HG03108 (cell line): ENCODE data around the gene GSN.

Source experiments
- ATAC-seq: cut with Tn5 transposase; IDR thresholded peaks from one replicate; pipeline ENCODE4 v1.9.1; 2021; ENCODE audit warnings: moderate library complexity; ENCODE audit not compliant: unreplicated experiment

Gene GSN

DNA sequence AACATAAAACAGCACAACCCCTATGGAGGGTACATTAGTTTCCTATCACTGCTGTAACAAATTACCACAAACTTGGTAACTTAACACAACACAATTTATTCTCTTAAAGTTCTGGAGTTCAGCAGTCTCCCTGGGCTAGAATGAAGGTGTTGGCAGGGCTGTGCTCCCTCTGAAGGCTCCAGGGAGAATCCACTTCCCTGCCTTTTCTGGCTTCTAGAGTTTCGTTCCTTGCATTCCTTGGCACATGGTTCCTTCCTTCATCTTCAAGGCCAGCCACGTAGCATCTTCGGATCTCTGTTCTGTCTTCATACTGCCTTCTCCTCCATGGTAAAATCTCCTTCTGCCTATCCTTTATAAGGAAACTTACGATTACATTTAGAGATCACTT lies 25.0 kb upstream of the GSN start:
- ATAC-seq = no peak

DNA sequence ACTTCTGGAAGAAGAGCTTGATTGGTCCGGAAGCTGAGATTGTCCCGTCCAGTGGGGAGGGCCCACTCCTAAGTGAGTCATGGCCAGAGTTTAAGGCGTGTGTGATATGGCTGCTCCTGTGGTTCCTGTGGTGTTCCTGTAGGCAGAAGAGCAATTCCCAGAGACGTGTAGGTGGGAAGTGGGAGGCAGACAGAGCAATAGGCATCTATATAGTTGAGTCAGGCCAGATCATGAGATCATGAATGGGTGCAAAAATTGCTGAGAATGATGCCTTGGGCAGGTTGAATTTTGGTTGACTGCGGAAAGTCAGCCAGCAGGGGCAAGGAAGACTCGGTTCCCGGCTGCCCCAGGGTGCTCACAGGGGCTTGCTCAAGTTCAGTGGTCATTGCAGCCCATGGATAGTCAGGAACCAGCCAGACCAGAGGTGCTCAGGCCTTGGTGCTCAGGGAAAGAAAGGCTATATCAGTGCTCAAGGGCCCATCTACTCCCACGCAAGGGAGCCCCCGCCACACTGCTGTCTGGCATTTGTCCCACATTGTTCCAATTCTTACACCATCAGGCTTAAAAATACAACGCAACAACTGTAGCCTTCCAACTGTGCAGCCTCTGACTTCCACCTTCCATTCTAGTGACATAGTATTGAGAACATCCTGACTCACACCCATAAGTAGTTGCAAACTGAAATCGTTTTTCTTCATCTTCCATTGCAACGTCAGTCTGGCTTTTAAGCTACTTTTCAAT lies 21.0 kb upstream of the GSN start:
- ATAC-seq = no peak

DNA sequence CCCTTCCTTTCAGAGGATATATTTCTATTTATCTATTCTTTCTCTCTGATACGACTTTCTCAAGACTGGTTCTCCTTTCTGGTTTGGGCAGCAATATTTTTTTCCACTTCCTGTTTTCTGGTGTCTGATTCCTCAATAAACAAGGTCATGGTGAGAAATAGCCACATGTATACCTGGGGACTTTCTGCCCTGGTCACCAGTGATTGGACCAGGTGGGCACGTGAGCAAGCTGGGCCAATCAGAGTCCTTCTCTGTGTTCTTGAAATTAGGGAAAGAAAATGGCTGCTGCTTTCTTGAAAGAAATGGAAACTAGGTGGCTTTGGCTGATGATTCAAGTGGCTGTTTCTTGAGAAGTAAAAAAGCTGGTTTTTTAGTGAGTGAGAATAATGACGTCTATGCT lies 18.4 kb upstream of the GSN start:
- ATAC-seq = no peak

DNA sequence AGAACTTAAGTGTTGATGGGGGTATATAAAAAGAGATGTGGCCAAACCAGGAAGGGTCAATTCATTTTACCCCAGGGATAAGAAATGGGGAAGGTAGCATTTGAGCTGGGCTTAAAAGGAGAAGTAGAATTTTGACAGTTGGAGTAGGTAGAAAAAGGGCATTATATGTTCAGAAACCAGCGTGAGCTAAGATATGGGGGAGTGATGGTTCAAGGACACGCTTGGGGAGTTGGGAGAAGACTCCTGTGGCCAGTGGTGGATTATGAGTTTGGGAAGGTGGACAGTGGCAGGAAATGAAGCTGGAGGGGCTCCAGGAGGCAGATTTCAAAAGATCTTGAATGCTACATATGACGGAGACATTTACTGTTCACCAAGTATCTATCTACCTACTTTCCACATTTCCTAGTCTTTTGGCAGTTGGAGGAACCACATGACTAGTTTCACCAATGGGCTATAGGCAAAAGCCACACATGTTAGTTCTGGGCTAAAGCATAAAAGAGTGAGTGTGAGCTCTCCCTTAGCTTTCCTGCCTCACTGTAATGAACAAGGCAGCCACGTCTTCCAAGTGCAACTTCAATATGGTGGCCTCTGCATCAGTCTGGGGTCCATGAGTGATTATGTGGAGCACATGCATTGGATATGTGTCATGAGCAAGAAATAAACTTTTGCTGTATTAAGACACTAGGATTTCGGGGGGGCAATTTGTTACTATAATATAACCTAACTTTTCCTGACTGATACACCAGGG lies 15.7 kb upstream of the GSN start:
- no peak for ATAC-seq

DNA sequence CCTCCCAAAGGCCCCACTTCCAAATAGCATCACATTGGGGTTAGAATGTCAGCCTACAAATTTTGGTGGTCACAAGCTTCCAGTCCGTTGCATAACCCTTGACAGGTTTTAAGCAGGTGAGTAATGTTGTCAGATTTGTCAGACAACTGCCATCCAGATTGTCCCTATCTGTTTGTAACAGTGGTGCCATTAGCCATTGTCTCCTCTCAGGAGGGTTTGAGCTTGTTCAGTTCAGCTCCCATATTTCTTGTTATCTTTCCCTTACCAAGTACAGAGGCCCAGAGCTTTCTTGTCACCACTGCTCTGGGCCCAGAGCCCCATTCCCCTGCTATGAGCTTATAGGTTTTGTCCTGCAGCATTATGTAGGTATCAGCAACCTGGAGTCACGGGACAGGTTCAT lies 14.8 kb upstream of the GSN start:
- no peak for ATAC-seq

DNA sequence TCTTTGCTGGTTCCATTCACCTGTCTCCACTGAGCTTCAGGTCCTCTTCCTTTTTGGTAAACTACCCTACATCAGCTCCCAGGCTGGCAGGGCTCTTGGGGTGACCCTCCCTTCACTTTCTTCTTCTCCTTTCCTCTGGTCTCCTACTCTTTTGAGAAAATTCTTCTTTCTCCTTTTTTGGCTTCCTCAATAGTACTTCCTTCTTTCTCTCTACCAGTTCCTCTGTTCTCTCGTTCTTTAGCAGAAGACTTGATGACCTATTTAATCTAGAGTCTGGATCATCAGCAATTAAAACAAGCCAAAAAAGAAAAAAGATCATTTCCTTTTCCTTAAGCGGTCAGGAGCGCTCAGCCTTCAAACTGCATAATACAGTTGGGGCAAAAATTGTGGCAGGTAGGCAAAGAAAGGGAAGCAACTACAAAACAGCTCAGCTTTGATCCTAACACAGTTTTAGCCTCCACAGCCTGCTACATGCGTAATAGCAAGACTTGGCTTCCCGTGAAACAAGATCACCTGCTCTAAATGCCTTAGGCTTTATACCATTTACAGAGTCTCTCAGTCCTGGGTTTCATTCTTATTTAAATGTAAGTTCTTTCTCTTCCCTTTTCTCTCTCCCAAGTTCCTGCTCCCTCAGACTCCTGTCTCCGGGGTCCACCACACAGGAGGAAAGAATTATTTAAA lies 14.0 kb upstream of the GSN start:
- ATAC-seq = no peak

DNA sequence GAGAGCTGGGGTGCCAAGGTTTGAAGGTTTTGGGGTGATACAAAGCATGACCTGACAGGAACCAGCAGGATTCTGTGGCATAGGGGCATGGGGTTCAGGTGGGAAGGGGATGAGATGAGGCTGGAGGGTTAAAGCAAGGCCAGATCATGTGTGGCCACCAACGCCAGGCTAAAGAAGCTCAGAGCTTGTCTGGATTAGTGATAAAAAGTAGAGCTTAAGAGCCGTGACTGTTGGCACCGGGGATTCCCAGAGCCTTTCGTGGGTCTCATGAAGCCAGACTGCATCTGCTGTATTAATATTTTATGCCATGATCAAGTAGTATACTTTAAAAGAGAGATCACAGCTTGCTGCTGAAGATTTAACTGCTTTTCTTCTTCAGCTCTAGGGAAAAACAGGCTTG lies 8.5 kb upstream of the GSN start:
- ATAC-seq = no peak

DNA sequence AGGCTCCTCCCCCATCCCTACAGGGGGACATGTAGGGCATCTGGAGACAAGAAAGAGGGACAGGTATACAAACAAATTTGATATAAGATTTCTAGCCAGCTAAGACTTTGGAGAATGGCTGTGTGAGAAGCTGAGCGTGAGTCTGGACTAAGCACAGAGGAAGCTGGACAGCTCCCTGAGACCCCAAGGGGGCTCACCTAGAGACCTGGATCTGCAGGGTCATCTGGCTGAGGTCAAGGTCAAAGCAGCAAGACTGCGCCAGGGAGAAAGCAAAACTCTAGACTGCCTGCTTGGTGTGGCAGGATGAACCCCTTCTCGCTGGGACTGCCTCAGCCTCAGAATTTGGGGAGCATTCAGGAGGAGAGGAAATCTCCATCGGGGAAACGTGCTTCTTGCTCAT lies 8.0 kb upstream of the GSN start:
- ATAC-seq = no peak

DNA sequence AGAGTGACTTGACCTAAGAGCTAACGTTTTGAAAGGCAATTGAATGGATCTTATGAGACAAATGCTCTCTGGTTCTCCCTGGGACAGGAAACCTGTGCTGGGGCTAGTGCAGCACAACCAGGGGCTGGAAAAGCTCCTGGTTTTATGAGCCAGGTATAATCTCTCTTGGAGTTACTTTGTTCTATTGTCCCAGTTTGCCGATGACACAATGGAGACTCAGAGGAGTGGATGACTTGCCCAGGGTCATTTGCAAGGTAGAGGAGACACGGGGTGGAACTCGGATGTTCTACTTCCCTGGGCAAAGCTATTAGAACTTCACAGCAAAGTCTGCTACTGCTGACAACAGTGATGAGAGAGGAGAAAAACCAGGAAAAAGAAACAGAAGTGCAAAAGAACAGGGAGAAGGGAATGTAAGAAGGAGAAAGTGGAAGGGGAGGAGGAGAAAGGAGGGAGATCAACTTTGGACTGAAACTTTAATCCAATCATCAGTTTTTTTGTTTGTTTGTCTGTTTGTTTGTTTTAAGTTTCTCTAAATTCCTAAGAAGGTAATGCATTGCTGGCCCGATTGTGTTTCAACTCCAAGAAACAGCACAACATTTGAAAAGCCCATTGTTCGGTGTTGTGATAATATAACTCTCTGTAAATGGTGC lies 7.4 kb upstream of the GSN start:
- no peak for ATAC-seq

DNA sequence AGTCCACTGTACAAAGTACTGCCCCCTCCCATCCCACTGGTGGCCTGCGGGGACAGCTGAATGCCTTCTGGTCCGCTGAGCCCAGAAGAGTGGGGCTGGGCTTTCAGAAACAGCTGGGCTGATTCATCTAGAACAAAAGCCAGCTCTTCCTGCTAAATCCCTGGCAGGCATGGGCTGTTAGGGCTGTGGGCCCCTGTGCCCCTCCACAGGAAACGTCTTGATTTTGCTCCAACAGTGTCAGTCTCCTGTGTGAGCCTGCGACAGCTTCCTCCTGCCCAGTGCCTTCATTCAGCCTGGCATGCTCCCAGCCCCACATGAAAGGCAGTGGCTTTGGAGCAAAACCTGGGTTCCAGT lies 6.9 kb upstream of the GSN start:
- ATAC-seq = no peak

DNA sequence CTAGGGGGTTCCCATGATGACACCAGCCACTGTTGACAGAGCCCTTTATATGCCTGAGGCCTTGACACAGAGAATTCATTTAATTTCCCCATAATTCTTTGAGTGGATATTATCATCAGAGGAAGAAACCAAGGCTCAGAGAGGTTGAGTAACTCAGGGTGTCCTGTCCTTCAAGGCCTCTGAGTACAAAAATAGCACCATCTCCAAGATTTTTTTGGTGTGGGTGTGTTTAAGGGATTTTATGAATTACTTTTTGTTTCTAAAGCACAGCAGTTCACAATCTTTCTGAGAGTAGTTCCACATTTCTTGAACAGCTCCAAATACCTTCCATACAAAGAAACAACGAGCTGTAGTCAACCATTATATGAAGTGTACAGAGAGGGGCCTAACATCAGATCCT lies 6.2 kb upstream of the GSN start:
- ATAC-seq = no peak

DNA sequence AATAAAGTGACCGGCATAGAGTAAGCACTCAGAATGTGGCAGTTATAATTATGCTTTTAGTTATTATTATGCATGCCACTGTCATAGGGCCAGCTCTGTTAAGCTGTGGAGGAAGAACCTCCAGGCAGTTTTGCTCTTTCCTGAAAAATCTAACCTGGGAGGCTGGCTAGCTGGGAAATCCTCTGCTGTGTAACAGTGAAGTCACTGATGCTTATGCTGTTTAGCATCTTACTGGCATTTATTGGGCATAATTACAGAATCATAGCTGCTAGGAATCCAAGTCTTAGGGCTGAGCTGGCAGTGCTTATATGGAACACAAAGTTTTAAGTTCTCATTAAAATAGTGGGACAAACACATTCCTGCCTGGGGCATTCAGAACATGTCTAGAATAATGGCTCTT lies 5.5 kb upstream of the GSN start:
- no peak for ATAC-seq

DNA sequence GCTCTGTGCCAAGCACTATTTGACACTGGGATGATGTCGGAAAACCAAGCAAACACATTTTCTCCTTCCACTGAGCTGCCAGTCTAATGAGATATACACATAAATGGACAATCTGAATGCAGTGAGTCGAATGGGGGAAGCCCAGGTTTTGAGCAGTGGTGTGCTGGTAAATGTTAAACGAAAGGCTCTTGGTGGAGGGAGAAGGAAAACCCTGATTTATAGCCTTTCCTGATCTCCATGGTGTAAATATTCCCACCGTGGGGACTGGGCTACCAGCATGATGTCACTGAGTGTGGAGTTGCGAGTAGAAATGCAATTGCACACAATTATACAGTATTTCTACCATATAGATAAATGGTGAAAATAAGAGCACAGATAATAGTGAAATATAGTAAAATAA lies 5.0 kb upstream of the GSN start:
- ATAC-seq = no peak

DNA sequence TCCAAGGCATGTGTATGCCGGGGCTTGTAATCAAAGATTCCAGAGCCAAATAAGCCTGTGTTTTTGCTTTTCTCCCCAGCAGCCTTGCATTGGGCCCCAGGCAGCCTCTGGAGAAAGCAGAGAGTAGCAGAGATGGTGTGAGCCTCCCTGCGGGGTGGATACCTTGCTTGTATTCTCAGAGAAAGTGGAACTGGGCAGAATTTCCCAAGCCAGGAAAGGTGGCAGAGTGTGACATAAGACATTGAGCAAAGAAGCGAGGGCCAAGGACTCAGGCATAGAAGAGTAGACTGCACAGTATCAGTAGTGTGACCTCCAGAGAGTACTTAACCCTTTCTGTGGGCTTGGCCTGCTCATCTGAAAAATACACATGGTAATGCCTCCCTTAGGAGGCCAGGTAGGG lies 1.6 kb upstream of the GSN start:
- no peak for ATAC-seq

DNA sequence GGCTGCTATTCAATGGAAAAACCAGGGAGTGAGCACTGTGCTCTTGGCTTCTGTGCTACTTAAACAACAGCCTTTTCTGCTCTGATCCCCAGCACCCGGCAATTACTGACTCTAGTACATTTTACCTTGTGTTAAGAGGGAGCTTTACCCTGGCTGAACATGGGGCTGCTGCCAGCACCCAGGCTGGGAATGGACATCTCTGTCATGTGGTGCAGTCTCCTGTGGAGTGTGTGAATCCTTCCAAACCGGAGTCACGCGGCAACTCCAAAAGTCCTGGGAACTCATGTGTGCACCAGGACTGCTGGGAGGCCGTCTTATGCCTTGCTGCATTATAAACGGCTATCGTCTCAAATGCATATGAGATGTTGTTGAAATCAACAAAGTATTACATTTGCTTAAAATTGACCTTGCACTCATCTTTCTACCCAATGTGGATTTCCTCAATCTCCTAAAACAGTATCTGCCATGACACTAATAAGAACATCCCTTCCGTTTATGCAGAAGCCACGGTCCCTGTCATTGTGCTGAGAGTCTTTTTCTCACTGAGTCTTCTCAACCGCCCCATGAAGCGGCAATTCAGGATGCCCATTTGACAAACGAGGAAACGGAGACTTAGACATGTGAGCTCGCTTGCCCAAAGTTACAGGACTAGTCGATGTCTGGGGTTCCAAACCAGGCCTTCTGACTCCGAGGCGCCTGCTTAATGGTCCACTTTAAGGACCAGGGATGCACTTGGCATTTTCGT lies 884 bp upstream of the GSN start:
- ATAC-seq = no peak

DNA sequence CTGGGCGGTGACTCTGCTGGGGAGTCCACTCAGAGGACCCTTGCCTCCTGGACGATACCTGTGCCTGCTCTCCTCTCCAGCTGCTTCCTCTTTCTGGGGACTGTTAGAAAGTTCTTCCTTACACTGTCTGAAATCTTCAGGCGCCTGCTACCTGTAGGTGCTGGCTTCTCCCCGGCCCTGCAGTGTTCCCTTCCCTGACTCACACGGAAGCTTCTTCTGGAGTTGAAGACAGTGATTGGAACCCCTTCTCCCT lies 562 bp downstream of the GSN start:
- ATAC-seq = no peak

DNA sequence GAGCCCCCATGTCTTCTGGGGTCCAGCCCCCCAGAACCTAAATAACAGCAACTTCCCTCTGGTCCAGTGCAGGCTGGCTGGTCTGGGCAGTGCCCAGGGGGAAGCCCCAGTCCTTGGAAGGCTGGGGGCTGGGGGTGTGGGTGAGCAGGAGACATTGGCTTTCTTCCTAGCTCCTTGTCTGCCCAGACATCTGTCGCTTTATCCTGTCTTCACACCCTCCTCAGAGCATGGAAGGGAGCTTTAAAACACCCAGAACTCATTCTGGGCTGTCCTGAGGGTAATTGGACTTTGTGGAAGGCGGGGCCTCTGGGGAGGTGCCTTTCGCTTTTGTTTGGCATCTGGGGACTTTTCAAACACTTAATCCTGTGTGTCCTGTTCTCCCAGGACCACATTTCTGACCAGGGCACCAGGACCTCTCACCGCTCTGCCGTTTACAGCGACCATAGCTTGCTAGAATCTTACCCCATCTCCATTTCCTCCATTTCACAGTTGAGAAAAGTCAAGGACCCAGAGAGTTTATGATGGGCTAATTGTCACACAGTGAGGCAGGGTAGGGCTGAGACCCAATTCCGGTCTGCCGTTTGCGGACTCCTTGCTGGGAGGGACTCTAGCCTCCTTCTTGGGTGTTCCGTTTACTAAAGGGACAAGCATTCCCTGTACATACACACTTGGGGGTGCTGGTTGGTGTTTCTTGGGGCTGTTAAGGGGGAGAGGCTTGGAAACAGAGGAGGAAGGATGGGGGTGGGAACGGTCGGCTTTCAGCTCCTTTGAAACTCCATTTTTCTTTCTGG lies 1.1 kb downstream of the GSN start:
- ATAC-seq = no peak

DNA sequence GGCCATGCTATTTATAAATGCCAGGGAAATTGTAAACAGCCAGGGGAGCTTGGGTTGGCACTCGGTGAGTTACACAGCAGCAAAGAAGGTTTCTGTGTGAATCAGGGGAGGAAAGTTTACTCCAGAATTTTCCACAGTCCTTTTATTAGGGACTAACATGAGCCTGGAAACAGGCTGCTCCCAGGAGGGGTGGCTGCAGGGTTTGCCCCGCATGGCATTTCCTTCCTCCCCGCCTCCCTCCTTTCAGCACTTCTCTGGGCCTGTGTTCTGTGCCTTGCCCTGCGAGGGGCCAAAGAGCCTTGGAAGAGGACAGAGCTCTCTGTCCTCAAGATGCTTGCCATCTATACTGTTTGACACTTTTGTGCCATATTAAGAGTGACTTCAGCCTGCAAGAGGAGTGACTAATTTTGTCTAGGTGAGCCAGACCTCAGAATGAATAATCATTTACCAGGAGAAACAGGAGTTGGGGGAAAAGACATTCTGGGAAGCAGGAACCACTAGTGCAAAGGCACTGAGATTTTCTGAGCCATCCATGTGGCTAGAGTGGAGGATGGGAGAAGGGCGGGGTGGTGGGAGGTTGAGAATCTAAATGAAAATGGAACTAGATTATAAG lies 1.8 kb downstream of the GSN start:
- ATAC-seq = no peak

DNA sequence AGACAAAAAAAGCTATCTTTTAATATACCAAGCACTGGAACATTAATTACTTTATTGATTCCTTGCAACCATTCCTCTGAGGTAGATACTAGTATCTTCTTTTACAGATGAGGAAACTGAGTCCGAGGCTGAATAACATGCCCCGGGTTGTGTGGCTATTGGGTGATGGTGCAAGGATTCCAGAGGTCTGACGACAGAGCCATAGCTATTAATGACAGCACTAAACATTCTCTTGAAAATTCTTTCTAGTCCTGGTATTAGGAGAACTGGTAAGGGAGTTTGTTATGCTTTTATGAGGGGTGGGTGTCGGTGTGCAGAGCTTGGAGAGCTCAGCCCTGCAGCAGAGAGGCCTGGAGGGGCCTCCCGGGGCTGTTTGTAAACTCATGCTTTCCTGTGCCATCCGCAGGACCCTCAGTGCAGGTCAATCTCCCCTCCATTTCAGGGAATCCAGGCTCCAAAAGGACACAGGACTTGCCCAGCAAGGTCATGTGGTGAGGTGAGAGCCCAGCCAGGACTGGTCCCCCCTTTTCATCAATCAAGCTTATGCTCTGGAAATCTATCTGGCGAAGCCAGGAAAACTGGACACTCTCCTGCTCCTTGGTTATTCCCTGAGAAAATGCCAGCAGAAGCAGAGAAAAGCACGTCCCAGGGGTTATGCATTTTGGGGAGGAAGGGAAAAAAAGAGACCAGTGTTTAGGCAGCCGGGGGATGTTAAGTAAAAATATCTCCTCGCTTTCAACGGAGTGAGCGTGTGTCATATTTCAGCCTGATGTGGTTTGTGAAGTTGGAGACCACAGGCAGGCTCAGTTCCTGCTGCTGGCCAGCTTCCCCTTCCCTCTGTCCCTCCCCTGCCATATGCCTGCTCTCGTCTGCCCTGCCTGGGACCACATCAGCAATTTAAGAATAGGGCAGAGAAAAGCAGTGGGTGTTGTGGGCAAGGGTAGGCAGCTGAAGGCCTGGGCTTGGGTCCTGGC lies 3.7 kb downstream of the GSN start:
- no peak for ATAC-seq
